NCI-H1417 treated with DMSO at 0.1 percent for 48 hours (cell line): ENCODE measurements around the gene TMEM178A.
"Not testable (repeated sequence)": the region's sequence is repeated elsewhere in the genome, so short reads cannot be mapped to it uniquely, and the experiment has no call there.

Experiments used
- DNase-seq: peaks from one replicate; lab custom pipeline; 2025; lab: John Stamatoyannopoulos, UW

TMEM178A gene

GRCh38 chr2:39648580-39648979 is 17.1 kb upstream of the TMEM178A start:
- DNase-seq: no peak

DNA sequence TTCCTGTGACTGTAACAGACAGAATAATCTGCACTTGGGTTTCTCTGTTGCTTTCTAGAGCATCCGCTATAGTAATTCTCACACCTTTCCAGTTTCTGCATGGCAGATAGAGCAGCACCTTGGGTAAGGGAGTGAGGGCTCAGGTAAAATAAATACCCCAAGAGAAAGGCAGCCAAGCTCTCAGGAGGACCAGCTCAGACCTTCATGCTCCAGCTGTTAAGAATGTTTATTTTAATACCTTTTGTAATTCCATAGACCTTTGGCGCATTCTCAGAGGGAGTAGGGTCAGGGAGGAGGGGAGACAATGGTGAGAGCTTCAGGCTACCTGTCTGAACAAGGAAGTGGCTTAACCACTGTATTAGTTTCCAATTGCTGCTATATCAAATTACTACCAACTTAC is 16.2 kb upstream of the TMEM178A start:
- DNase-seq: no peak

DNA sequence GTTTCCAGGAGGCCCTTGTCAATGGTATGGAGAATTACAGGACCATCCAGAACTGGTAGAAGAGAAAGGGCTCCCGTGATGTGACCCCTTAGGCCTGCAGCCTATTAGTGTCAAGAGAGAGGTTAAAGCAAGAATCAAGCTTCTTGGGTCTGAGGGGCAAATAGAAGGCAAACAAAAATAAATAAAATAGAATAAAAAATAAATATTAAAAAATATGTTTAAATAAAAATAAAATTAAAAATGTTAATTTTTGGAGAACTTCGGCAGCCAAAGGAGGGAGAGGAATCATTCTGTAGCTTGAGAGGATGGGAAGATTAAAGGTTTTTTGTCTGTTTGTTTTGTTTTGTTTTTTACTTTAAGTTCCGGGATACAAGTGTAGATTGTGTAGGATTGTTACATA is 15.2 kb upstream of the TMEM178A start:
- no peak for DNase-seq

- DNase-seq: not testable (repeated sequence)
Measured at GRCh38 chr2:39656215-39656614, 9.5 kb upstream of the TMEM178A start.

GRCh38 chr2:39657287-39657937 is 8.3 kb upstream of the TMEM178A start:
- DNase-seq: no peak

GRCh38 chr2:39658371-39658770 is 7.3 kb upstream of the TMEM178A start:
- DNase-seq: no peak

- no peak for DNase-seq
Measured at GRCh38 chr2:39659765-39660611, 5.7 kb upstream of the TMEM178A start.

GRCh38 chr2:39660612-39661236 is 5.0 kb upstream of the TMEM178A start:
- no peak for DNase-seq

DNA sequence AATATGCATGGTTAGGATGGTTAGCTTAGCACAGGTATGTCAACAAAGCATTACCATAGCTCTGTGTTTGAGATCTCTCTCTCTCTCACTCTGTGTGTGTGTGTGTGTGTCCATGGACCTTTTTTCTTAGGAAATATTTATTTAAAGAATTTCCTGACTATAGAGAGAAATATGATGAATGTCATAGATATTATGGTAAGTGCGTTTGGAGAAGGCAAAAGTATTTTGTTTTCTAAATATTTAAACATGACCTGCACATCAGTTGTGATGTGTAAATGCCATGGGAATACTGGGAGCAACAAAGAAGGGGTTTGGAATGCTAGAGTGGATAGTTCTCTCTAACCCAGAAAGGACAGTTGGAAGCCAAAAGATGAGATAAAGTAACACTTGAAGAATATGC is 3.9 kb upstream of the TMEM178A start:
- no peak for DNase-seq

- DNase-seq: no peak
Measured at GRCh38 chr2:39663187-39663930, 2.4 kb upstream of the TMEM178A start.

DNA sequence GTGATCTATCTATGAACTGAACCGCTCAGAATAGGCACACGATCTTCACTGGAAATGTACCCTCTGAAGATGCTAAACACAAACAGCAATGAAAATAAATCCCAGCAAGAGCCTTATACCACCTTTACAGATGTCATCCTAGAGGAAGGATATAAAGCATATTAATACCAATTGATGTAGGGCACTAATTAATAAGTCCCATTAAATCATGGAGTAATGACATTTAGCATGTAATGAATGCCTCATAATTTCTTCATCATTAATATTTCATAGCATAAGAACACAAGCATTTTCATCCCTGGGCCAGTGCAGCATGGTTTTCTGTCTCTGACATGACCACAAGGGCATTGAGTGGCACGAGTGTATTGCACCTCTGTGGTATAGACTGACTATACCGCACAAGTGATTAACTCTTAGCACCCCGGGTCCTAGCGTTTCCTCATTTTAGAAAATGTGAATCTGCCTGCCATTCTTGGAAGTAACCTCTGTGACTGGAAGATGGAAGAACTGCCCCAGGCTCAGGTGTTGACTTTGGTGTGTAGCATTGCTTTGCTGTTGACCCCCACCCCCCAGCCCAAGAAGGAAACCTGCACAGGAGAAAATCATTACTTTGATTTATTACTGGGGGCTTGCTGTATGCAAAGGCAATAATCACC is 1.4 kb upstream of the TMEM178A start:
- no peak for DNase-seq

GRCh38 chr2:39664888-39665591 is 677 bp upstream of the TMEM178A start:
- DNase-seq: no peak

DNA sequence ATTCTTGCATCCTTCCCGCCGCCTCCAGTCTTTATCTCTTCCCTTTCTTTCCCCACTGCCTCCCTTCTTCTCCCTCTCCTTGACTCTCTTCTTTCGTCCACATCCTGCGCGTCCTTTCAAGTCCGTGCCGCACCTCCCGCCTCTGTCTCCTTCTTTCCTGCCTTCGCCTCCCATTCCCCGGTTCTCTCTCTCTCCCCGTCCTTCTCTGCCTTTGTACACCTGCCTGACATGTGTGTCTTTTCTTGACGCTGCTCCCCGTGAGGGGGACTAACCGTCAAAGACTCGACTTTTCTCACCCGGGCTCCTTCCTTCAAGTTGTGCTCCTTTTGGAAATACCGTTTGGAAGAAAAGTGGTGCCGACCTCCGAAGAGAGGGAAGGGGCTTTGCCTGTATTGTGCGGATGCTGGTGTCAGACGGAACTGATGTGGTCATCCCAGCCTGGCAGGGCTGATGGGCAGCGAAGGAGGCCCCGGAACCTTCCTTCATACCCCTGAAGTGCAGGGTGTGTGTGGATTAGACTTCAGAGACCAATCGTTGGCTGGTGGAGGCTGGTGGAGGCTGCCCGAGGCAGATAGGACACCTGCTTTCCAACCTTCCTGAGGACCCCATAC is 879 bp downstream of the TMEM178A start:
- no peak for DNase-seq

- DNase-seq: no peak
Measured at GRCh38 chr2:39667104-39667885, 1.6 kb downstream of the TMEM178A start.

DNA sequence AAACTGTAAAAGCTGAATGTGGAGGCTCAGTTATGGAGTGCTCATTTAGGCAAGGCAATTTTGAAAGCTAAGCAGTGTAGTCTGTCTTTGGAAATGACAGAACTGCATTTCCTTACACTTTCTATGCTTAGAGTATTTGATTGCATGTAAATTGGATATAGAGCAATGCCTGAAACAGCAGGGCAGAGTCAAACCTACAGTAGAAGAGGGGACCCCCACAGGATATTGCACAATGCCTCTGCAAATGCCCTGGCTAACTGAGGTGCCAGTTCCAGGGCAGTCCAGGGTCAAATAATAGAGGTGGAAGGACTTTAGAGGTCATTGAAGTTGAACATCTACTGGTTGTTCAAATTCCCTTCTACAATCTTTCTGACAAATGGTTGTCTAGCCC is 2.2 kb downstream of the TMEM178A start:
- DNase-seq: no peak

DNA sequence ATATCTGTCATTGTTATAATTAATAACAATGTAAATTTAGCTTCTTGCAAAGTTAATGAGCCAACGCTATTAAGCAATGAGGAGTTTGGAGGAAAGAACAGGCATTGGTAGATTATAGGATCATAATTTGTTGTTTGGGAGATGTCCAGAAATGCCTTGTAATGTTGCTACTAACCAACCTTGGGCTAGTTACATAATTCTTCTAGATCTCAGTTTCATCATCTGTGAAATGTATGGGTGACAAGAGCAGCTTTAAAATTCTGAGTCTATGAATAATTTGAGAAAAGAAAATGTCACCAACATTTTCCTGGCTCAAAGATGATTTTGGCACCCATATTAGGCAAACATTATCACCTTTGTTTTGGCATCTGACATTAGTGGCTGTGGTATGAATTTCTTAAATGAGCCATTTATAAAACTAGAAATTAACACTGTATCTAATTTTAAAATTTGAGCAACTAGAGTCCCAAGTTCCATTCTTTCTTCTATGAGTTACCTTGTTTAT is 2.9 kb downstream of the TMEM178A start:
- DNase-seq: no peak

- DNase-seq: no peak
Measured at GRCh38 chr2:39671604-39672003, 5.9 kb downstream of the TMEM178A start.

GRCh38 chr2:39673018-39673417 is 7.3 kb downstream of the TMEM178A start:
- DNase-seq: no peak

DNA sequence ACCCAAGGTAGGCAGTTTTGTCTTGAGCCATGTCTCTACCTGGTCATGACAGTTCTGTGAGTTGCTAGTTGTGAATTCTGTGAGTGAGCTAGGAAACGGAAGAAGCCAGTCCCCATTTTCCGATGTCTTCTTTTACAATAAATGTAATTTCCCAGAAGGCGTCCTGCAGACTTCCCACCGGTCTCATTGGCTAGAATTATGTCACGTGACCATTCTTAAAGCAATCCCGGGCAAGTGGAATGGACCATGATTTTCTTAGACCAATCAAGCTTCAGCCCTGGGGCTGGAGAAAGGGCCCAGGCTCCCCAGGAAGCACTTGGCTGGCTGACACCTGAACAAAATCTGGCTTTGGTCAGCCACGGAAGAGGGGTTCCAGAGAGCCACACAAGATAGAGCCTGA is 10.6 kb downstream of the TMEM178A start:
- no peak for DNase-seq

GRCh38 chr2:39678170-39678569 is 12.5 kb downstream of the TMEM178A start:
- no peak for DNase-seq
